Inferior parietal cortex (tissue), 1 donor: ENCODE measurements around the gene PTCD1.
"Not testable (repeated sequence)": the region's sequence is repeated elsewhere in the genome, so short reads cannot be mapped to it uniquely, and the experiment has no call there.

Source experiments
- DNase-seq: peaks from one replicate; pipeline ENCODE4 v3.0.0-alpha.2; 2016; ENCODE audit errors: extremely low spot score

PTCD1 gene

GRCh38 chr7:99387912-99388311, 50.7 kb downstream of the PTCD1 start:
- DNase-seq: no peak

- DNase-seq: not testable (repeated sequence)
These were observed 51.4 kb downstream of the PTCD1 start for GRCh38 chr7:99387239-99387635.

- DNase-seq: no peak
These were observed 51.9 kb downstream of the PTCD1 start for GRCh38 chr7:99386584-99387238.

GRCh38 chr7:99385564-99385963, 53.0 kb downstream of the PTCD1 start:
- no peak for DNase-seq

GRCh38 chr7:99384523-99384922, 54.1 kb downstream of the PTCD1 start:
- no peak for DNase-seq

- no peak for DNase-seq
These were observed 54.7 kb downstream of the PTCD1 start for GRCh38 chr7:99383791-99384370.

GRCh38 chr7:99383203-99383602, 55.4 kb downstream of the PTCD1 start:
- DNase-seq: no peak

- DNase-seq: no peak
These were observed 56.9 kb downstream of the PTCD1 start for GRCh38 chr7:99381664-99382075.

- no peak for DNase-seq
These were observed 57.6 kb downstream of the PTCD1 start for GRCh38 chr7:99380823-99381663.

- peak; percentile 55 for DNase-seq
These were observed 58.4 kb downstream of the PTCD1 start for GRCh38 chr7:99380032-99380822.

GRCh38 chr7:99379693-99380031, 58.9 kb downstream of the PTCD1 start:
- DNase-seq: not testable (repeated sequence)

GRCh38 chr7:99379043-99379577, 59.5 kb downstream of the PTCD1 start:
- DNase-seq: no peak

GRCh38 chr7:99375070-99375807, 63.4 kb downstream of the PTCD1 start:
- peak; percentile 38 for DNase-seq

GRCh38 chr7:99374111-99375064, 64.2 kb downstream of the PTCD1 start, which contains the start of gene ARPC1B:
TSS of gene ARPC1B (plus strand) at chr7:99374730. CDS start at chr7:99385715, 10,985 bp downstream.
- no peak for DNase-seq

GRCh38 chr7:99373091-99374066, 65.2 kb downstream of the PTCD1 start:
- no peak for DNase-seq

GRCh38 chr7:99372275-99373090, 66.1 kb downstream of the PTCD1 start:
- DNase-seq: no peak

GRCh38 chr7:99371376-99371920, 67.2 kb downstream of the PTCD1 start:
- DNase-seq: no peak
